GM23338 (cell line): ENCODE data around the gene ADGRB3. TPM values are rescaled to one million over a fixed set of nuclear protein-coding genes. Genes with fewer than 3 reads are reported as not detected.

Experiments used
- ATAC-seq: fragments of 200-7000 bp; cut with Tn5 transposase; 3 replicates; pipeline ENCODE4 v1.9.1; 2020
- DNase-seq: peaks from one replicate; pipeline ENCODE4 v3.0.0-alpha.2; 2015; ENCODE audit warnings: low spot score
- H2AFZ ChIP-seq: fragments of 200-600 bp; sonication (generic); 2 replicates; pipeline ENCODE4 v1.8.0; 2016; ENCODE audit warnings: antibody characterized with exemption, mild to moderate bottlenecking, moderate library complexity
- H3F3A ChIP-seq: fragments of 200-600 bp; sonication (generic); replicated peaks from 2 replicates; pipeline ENCODE4 v1.8.0; 2017; ENCODE audit warnings: antibody characterized with exemption, mixed run types, low read depth
- H3K27ac ChIP-seq: fragments of 200-600 bp; sonication (generic); 2 replicates; pipeline ENCODE4 v1.6.1; 2016; ENCODE audit warnings: low read depth
- H3K27me3 ChIP-seq: fragments of 200-600 bp; sonication (generic); 2 replicates; pipeline ENCODE4 v1.8.0; 2016; ENCODE audit warnings: mild to moderate bottlenecking, mixed run types, moderate library complexity; ENCODE audit not compliant: insufficient read depth
- H3K36me3 ChIP-seq: fragments of 200-600 bp; sonication (generic); 2 replicates; pipeline ENCODE4 v1.8.0; 2016; ENCODE audit warnings: mild to moderate bottlenecking; ENCODE audit not compliant: insufficient read depth
- H3K4me1 ChIP-seq: fragments of 200-600 bp; sonication (generic); 2 replicates; pipeline ENCODE4 v1.8.0; 2016; ENCODE audit warnings: mild to moderate bottlenecking, moderate library complexity; ENCODE audit not compliant: insufficient read depth
- H3K4me2 ChIP-seq: fragments of 200-600 bp; sonication (generic); 2 replicates; pipeline ENCODE4 v1.7.1; 2017; ENCODE audit warnings: mixed run types
- H3K4me3 ChIP-seq: fragments of 200-600 bp; sonication (generic); 2 replicates; pipeline ENCODE4 v1.6.1; 2016; ENCODE audit warnings: mixed run types
- H3K79me2 ChIP-seq: fragments of 200-600 bp; sonication (generic); replicated peaks from 2 replicates; pipeline ENCODE4 v1.8.0; 2017; ENCODE audit warnings: mild to moderate bottlenecking; ENCODE audit not compliant: insufficient read depth
- H3K9me2 ChIP-seq: fragments of 200-600 bp; sonication (generic); 2 replicates; pipeline ENCODE4 v1.8.0; 2017; ENCODE audit not compliant: insufficient read depth
- H4K20me1 ChIP-seq: fragments of 200-600 bp; sonication (generic); replicated peaks from 2 replicates; pipeline ENCODE4 v1.8.0; 2017; ENCODE audit warnings: mild to moderate bottlenecking; ENCODE audit not compliant: insufficient read depth
- H3K27ac Mint-ChIP-seq: 2 replicates; pipeline ENCODE4 v1.8.0; 2020; ENCODE audit warnings: inconsistent platforms, mild to moderate bottlenecking, moderate library complexity, mixed read lengths
- H3K27me3 Mint-ChIP-seq: 3 replicates; pipeline ENCODE4 v1.8.0; 2022; ENCODE audit warnings: low read depth, mild to moderate bottlenecking, moderate library complexity, mixed read lengths, inconsistent platforms; ENCODE audit not compliant: insufficient read depth, poor library complexity
- H3K36me3 Mint-ChIP-seq: 3 replicates; pipeline ENCODE4 v1.8.0; 2021; ENCODE audit warnings: low read depth, mild to moderate bottlenecking, inconsistent platforms, moderate library complexity, mixed read lengths
- H3K4me1 Mint-ChIP-seq: 3 replicates; pipeline ENCODE4 v1.8.0; 2020; ENCODE audit warnings: mild to moderate bottlenecking, inconsistent platforms, mixed read lengths
- H3K4me3 Mint-ChIP-seq: 3 replicates; pipeline ENCODE4 v1.8.0; 2021; ENCODE audit warnings: moderate library complexity, mild to moderate bottlenecking, inconsistent platforms, mixed read lengths
- H3K9me3 Mint-ChIP-seq: 3 replicates; pipeline ENCODE4 v1.8.0; 2020; ENCODE audit warnings: moderate library complexity, mild to moderate bottlenecking, inconsistent platforms, mixed read lengths
- CREB1 ChIP-seq: fragments of 250-450 bp; sonication (Bioruptor Pico); IDR thresholded peaks from 2 replicates; pipeline ENCODE4 v1.5.0; 2020; ENCODE audit warnings: low read depth, mild to moderate bottlenecking, moderate library complexity
- JUNB ChIP-seq: IDR thresholded peaks from one replicate; pipeline ENCODE4 v1.6.1; 2016; ENCODE audit warnings: antibody characterized with exemption; ENCODE audit not compliant: unreplicated experiment
- POLR2AphosphoS5 ChIP-seq: IDR thresholded peaks from 2 replicates; pipeline ENCODE4 v1.6.1; 2016; ENCODE audit warnings: antibody characterized with exemption, low read depth
- ZNF114 ChIP-seq: fragments of 250-450 bp; sonication (Bioruptor Pico); IDR thresholded peaks from 2 replicates; pipeline ENCODE4 v1.5.0; 2020; ENCODE audit warnings: mild to moderate bottlenecking, moderate library complexity
- polyA plus RNA-seq: library from polyadenylated mRNA; unstranded; fragments of >200 nt; fragmentation: Nextera tagmentation; extraction: Ambion mirVana; gene quantifications from 2 replicates; pipeline ENCODE4 v1.2.1, GENCODE V29; 2016
- total RNA-seq: library from RNA; depleted of rRNA; stranded (reverse); fragments of >200 nt; shearing (Covaris generic); gene quantifications from 2 replicates; pipeline ENCODE4 v1.2.3, GENCODE V29; 2014
- TF ChIP-seq, protein P1 (sequence below): fragments of 250-450 bp; sonication (Bioruptor Pico); IDR thresholded peaks from 2 replicates; pipeline ENCODE4 v1.5.0; 2020; ENCODE audit warnings: mild to moderate bottlenecking, moderate library complexity
- TF ChIP-seq, protein P2 (sequence below): IDR thresholded peaks from one replicate; pipeline ENCODE4 v1.6.1; 2018; ENCODE audit warnings: antibody characterized with exemption; ENCODE audit not compliant: unreplicated experiment

The ADGRB3 gene
- total and polyA plus RNA-seq, 2 experiments from 2014 or later: 0.92 to 4.0 TPM

DNA sequence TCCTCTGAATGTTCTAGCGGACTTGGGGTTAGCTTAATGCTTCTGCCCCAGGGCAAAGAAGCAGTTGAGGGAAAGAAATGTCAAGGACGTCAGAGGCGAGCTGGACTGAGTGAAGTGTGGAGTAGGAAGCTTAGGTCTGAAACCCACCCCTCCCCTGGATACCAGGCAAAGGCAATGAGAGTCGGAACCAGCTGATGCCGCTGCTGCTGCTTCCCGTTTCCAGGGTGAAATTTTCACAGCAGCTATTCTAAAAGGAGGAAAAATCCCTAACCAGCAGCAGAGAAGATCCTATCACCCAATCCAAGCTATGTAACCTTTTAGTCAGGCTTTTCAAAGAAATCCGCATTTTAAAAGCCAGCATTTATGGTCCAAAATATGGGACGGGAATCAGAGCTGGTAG is 597.4 kb downstream of the ADGRB3 start (continued):
- TF ChIP-seq, protein P1, sequence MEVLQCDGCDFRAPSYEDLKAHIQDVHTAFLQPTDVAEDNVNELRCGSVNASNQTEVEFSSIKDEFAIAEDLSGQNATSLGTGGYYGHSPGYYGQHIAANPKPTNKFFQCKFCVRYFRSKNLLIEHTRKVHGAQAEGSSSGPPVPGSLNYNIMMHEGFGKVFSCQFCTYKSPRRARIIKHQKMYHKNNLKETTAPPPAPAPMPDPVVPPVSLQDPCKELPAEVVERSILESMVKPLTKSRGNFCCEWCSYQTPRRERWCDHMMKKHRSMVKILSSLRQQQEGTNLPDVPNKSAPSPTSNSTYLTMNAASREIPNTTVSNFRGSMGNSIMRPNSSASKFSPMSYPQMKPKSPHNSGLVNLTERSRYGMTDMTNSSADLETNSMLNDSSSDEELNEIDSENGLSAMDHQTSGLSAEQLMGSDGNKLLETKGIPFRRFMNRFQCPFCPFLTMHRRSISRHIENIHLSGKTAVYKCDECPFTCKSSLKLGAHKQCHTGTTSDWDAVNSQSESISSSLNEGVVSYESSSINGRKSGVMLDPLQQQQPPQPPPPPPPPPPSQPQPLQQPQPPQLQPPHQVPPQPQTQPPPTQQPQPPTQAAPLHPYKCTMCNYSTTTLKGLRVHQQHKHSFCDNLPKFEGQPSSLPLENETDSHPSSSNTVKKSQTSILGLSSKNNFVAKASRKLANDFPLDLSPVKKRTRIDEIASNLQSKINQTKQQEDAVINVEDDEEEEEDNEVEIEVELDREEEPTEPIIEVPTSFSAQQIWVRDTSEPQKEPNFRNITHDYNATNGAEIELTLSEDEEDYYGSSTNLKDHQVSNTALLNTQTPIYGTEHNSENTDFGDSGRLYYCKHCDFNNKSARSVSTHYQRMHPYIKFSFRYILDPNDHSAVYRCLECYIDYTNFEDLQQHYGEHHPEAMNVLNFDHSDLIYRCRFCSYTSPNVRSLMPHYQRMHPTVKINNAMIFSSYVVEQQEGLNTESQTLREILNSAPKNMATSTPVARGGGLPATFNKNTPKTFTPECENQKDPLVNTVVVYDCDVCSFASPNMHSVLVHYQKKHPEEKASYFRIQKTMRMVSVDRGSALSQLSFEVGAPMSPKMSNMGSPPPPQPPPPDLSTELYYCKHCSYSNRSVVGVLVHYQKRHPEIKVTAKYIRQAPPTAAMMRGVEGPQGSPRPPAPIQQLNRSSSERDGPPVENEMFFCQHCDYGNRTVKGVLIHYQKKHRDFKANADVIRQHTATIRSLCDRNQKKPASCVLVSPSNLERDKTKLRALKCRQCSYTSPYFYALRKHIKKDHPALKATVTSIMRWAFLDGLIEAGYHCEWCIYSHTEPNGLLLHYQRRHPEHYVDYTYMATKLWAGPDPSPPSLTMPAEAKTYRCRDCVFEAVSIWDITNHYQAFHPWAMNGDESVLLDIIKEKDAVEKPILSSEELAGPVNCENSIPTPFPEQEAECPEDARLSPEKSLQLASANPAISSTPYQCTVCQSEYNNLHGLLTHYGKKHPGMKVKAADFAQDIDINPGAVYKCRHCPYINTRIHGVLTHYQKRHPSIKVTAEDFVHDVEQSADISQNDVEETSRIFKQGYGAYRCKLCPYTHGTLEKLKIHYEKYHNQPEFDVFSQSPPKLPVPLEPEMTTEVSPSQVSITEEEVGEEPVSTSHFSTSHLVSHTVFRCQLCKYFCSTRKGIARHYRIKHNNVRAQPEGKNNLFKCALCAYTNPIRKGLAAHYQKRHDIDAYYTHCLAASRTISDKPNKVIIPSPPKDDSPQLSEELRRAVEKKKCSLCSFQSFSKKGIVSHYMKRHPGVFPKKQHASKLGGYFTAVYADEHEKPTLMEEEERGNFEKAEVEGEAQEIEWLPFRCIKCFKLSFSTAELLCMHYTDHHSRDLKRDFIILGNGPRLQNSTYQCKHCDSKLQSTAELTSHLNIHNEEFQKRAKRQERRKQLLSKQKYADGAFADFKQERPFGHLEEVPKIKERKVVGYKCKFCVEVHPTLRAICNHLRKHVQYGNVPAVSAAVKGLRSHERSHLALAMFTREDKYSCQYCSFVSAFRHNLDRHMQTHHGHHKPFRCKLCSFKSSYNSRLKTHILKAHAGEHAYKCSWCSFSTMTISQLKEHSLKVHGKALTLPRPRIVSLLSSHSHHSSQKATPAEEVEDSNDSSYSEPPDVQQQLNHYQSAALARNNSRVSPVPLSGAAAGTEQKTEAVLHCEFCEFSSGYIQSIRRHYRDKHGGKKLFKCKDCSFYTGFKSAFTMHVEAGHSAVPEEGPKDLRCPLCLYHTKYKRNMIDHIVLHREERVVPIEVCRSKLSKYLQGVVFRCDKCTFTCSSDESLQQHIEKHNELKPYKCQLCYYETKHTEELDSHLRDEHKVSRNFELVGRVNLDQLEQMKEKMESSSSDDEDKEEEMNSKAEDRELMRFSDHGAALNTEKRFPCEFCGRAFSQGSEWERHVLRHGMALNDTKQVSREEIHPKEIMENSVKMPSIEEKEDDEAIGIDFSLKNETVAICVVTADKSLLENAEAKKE (CRISPR knock-in tag): no peak

DNA sequence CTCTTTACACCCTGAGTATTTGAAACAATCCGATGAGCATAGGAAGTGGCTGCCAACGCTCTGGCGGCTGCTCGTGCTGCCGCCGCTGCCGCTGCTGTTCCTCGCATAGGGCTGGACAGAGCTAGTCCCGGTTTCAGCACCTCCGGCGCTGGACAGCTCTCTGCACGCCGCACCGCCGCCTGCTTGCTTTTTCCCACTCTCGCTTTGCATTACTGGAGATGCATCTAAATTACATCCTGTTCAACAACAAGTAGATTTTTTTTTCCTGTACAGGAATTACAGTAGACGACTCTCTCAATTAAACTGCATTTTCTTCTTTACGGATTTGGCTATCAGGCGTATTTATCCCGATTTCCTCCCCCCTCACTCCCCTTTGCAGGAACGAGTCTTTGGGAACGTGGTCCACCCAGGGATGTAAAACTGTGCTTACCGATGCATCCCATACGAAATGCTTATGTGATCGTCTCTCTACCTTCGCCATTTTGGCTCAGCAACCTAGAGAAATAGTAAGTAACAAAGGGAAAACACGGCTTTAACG is 597.9 kb downstream of the ADGRB3 start:
- H3K79me2 ChIP-seq: no peaks in the 10 kb centered on the region
- H3K4me3 ChIP-seq: peak overlapping the region; percentile 45
- peak overlapping the region; percentile 74 for H3K4me2 ChIP-seq
- H3K9me3 Mint-ChIP-seq: no peaks in the 10 kb centered on the region
- peak; percentile 91 for DNase-seq
- H4K20me1 ChIP-seq: no peaks in the 10 kb centered on the region
- peak; percentile 100 for ATAC-seq
- H3K27ac ChIP-seq: no peak overlapping the region
- TF ChIP-seq, protein P2, sequence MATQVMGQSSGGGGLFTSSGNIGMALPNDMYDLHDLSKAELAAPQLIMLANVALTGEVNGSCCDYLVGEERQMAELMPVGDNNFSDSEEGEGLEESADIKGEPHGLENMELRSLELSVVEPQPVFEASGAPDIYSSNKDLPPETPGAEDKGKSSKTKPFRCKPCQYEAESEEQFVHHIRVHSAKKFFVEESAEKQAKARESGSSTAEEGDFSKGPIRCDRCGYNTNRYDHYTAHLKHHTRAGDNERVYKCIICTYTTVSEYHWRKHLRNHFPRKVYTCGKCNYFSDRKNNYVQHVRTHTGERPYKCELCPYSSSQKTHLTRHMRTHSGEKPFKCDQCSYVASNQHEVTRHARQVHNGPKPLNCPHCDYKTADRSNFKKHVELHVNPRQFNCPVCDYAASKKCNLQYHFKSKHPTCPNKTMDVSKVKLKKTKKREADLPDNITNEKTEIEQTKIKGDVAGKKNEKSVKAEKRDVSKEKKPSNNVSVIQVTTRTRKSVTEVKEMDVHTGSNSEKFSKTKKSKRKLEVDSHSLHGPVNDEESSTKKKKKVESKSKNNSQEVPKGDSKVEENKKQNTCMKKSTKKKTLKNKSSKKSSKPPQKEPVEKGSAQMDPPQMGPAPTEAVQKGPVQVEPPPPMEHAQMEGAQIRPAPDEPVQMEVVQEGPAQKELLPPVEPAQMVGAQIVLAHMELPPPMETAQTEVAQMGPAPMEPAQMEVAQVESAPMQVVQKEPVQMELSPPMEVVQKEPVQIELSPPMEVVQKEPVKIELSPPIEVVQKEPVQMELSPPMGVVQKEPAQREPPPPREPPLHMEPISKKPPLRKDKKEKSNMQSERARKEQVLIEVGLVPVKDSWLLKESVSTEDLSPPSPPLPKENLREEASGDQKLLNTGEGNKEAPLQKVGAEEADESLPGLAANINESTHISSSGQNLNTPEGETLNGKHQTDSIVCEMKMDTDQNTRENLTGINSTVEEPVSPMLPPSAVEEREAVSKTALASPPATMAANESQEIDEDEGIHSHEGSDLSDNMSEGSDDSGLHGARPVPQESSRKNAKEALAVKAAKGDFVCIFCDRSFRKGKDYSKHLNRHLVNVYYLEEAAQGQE: peak; percentile 97
- TF ChIP-seq JUNB (no peak), CREB1 (CRISPR knock-in tag) (peak; percentile 57; the same call in 1 of the 2 replicates), ZNF114 (CRISPR knock-in tag) (0 out of 2 replicates have a peak, but pooled peaks have one; percentile 63), POLR2AphosphoS5 (no peak)
- no peak overlapping the region; the same call in 1 of the 2 replicates for H2AFZ ChIP-seq
- H3K4me1 Mint-ChIP-seq: peaks cover 23% of the 10 kb centered on the region
- no peak overlapping the region for H3K27ac Mint-ChIP-seq
- H3K4me3 Mint-ChIP-seq: peak overlapping the region; percentile 64
- no peaks in the 10 kb centered on the region for H3F3A ChIP-seq
- no peaks in the 10 kb centered on the region for H3K27me3 ChIP-seq
- H3K4me1 ChIP-seq: peaks cover 23% of the 10 kb centered on the region
- no peaks in the 10 kb centered on the region for H3K36me3 ChIP-seq
- no peaks in the 10 kb centered on the region for H3K9me2 ChIP-seq
- H3K27me3 Mint-ChIP-seq: peaks cover 5% of the 10 kb centered on the region
- H3K36me3 Mint-ChIP-seq: no peaks in the 10 kb centered on the region
